Lung (tissue), 12 donors: ENCODE data around the gene STOML3. TPM values are rescaled to one million over a fixed set of nuclear protein-coding genes. Genes with fewer than 3 reads are reported as not detected.

Experiments used
- ATAC-seq: fragments of 200-7000 bp; cut with Tn5 transposase; one replicate; pipeline ENCODE4 v1.9.1; 2020; ENCODE audit warnings: moderate number of reproducible peaks; ENCODE audit not compliant: insufficient read depth, low FRiP score
- DNase-seq, 3 donors: peaks; one replicate each; pipeline ENCODE4 v3.0.0-alpha.2; 2013 to 2017
- H3K27ac ChIP-seq, 2 donors: one replicate each; pipeline ENCODE4 v1.5.1; 2013; ENCODE audit warnings: mild to moderate bottlenecking in 2 of 2, moderate library complexity in 2 of 2, control low read depth in 1 of 2, inconsistent platforms in 1 of 2, low read depth in 1 of 2, low read length in 1 of 2
- H3K27me3 ChIP-seq, 3 donors: one replicate each; pipeline ENCODE4 v1.5.1; 2013; ENCODE audit warnings: low read length in 2 of 3; ENCODE audit not compliant: control insufficient read depth in 3 of 3, insufficient read depth in 3 of 3
- H3K36me3 ChIP-seq, 4 donors: one replicate each; pipeline ENCODE4 v1.5.1; 2013; ENCODE audit warnings: low read length in 4 of 4, mild to moderate bottlenecking in 1 of 4, moderate library complexity in 1 of 4; ENCODE audit not compliant: control insufficient read depth in 4 of 4, insufficient read depth in 4 of 4
- H3K4me1 ChIP-seq, 5 donors: one replicate each; pipeline ENCODE4 v1.5.1; 2013; ENCODE audit warnings: low read length in 5 of 5, mild to moderate bottlenecking in 2 of 5, moderate library complexity in 1 of 5; ENCODE audit not compliant: control insufficient read depth in 5 of 5, insufficient read depth in 5 of 5
- H3K4me3 ChIP-seq: one replicate; pipeline ENCODE4 v1.5.1; 2013; ENCODE audit warnings: mild to moderate bottlenecking, control low read depth, moderate library complexity
- H3K9ac ChIP-seq, 2 donors: one replicate each; pipeline ENCODE4 v1.5.1; 2013; ENCODE audit warnings: low read length in 2 of 2, control low read depth in 1 of 2; ENCODE audit not compliant: insufficient read depth in 1 of 2
- H3K9me3 ChIP-seq, 4 donors: one replicate each; pipeline ENCODE4 v1.5.1; 2013; ENCODE audit warnings: low read length in 3 of 4, mild to moderate bottlenecking in 1 of 4, moderate library complexity in 1 of 4; ENCODE audit not compliant: control insufficient read depth in 4 of 4, insufficient read depth in 3 of 4
- WGBS, 2 donors: extraction: QIAGEN DNeasy Blood & Tissue Kit; methylation state at CpG; one replicate each; pipeline ENCODE4 v1.1.7; 2013; 5-methylcytosine and 5-hydroxymethylcytosine counted together
- polyA plus RNA-seq, 2 donors: library from polyadenylated mRNA; stranded (reverse); fragments of 200-250 nt; gene quantifications; one replicate each; pipeline ENCODE4 v1.2.1, GENCODE V29; 2013
- total RNA-seq, 2 donors: library from RNA; depleted of rRNA in 1 of 2; stranded (reverse); fragments of >200 nt in 1 of 2; gene quantifications; one replicate each; pipeline ENCODE4 v1.2.1, GENCODE V29; 2014 to 2021
- TF ChIP-seq, protein P1 (sequence below): IDR thresholded peaks from 2 replicates; pipeline ENCODE4 v1.5.1; 2012; ENCODE audit warnings: mild to moderate bottlenecking; ENCODE audit errors: control extremely low read depth, extremely low read depth
- donor health status: control.
- donor health status: control.
- donor health status: Bipolar disorder and iron deficiency.
- donor health status: healthy.
- donor health status: DM: yes; HTN: yes; CAD: no.

The STOML3 gene
- total and polyA plus RNA-seq, 4 donors: 2.0 to 9.8 (median 4.5) TPM

DNA sequence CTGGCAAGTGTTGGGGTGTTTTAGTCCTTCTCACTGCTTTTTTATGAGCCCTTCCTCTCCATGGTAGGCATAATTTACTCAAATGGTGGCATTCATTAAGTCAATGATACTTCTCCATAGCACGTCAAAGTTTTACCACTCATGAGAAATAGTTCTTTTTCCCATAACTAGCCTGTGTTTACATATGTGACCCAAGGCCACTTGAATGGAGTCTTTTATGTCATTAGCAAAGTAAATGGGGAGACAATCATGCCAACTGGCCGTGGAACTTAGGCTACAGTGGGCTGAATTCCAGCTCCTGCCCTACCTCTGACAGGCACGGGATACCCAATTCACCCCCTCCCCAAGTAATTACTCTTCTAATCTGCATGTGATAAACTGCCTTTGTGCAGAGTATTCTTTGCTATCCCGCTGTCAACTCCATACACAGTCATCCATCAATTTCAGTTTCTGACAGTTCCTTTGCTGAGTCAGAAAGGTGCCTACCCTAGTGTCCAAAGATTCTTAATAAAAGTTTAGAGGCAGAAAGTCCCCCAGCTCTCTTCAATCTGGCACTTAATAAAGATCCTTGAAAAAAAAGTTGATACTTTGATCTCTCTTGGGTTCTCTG, 30.3 kb upstream of the STOML3 start:
- no peaks in the 10 kb centered on the region for H3K27me3 ChIP-seq
- no peak overlapping the region for H3K4me3 ChIP-seq
- ATAC-seq (no peak), DNase-seq (peak in 2 of 3 donors; percentile 6 to 15)
- peaks cover 0 to 7% (median 0%) of the 10 kb centered on the region in 5 donors for H3K4me1 ChIP-seq
- peaks cover 15 to 41% (median 33%) of the 10 kb centered on the region in 4 donors for H3K36me3 ChIP-seq
- H3K27ac ChIP-seq: no peak overlapping the region
- TF ChIP-seq, protein P1, sequence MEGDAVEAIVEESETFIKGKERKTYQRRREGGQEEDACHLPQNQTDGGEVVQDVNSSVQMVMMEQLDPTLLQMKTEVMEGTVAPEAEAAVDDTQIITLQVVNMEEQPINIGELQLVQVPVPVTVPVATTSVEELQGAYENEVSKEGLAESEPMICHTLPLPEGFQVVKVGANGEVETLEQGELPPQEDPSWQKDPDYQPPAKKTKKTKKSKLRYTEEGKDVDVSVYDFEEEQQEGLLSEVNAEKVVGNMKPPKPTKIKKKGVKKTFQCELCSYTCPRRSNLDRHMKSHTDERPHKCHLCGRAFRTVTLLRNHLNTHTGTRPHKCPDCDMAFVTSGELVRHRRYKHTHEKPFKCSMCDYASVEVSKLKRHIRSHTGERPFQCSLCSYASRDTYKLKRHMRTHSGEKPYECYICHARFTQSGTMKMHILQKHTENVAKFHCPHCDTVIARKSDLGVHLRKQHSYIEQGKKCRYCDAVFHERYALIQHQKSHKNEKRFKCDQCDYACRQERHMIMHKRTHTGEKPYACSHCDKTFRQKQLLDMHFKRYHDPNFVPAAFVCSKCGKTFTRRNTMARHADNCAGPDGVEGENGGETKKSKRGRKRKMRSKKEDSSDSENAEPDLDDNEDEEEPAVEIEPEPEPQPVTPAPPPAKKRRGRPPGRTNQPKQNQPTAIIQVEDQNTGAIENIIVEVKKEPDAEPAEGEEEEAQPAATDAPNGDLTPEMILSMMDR: no peak
- WGBS, 2 donors: 74 to 92% methylated on average over 4 of the region's 4 CpGs
- no peaks in the 10 kb centered on the region for H3K9me3 ChIP-seq
- no peak overlapping the region for H3K9ac ChIP-seq

DNA sequence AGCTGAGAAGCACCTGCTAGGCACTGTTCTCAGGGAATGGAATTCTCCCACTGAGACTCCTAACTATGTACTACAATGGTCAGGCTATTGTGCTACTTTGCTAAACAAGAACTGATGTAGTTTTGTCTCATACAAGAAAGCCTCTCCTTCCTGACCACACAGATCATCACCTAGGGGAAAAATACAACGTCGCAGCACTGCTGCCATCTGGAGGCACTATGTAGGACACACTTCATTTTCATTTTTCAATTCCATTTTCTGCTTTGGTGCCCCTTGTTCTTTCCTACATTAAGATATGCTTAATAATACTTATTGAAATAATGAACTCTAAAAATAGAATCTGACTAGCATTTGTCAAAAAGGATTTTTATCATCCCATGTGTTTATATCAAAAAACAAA, 26.2 kb upstream of the STOML3 start:
- TF ChIP-seq, protein P1: no peak
- H3K4me1 ChIP-seq: no peaks in the 10 kb centered on the region
- H3K9me3 ChIP-seq: no peaks in the 10 kb centered on the region
- ATAC-seq (no peak), DNase-seq (peak in 1 of 3 donors; percentile 23)
- H3K27ac ChIP-seq: no peak overlapping the region
- H3K4me3 ChIP-seq: no peak overlapping the region
- 14 to 22% methylated on average over 2 of the region's 2 CpGs for WGBS, 2 donors
- no peak overlapping the region for H3K9ac ChIP-seq
- no peaks in the 10 kb centered on the region for H3K27me3 ChIP-seq
- H3K36me3 ChIP-seq: peaks cover 27 to 39% (median 35%) of the 10 kb centered on the region in 4 donors

DNA sequence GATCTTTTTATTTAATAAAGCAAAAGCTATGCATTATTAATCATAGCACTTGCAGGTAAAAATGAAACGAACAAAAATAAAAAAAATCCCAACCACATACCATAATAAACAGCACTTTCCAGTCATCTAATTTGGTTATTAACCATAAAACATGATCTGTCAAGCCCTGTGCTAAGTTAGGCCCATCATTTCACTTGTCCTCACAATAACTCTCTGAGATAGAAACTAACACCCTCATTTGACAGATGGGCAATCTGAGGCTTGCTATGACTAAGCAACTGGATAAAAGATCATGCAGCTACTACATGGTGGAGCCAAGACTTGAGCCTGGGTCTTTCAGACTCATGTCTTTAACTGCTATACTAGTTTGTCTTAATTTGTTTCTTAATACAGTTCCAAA, 25.5 kb upstream of the STOML3 start:
- Histone ChIP-seq H3K4me1 (no peaks in the 10 kb centered on the region), H3K9ac (no peak overlapping the region), H3K27me3 (no peaks in the 10 kb centered on the region), H3K9me3 (no peaks in the 10 kb centered on the region), H3K27ac (no peak overlapping the region), H3K4me3 (no peak overlapping the region), H3K36me3 (peaks cover 29 to 40% (median 37%) of the 10 kb centered on the region in 4 donors)
- DNase-seq (no peak), ATAC-seq (no peak)
- WGBS, 2 donors: 84 to 89% methylated on average over 1 of the region's 1 CpG
- TF ChIP-seq, protein P1: no peak

DNA sequence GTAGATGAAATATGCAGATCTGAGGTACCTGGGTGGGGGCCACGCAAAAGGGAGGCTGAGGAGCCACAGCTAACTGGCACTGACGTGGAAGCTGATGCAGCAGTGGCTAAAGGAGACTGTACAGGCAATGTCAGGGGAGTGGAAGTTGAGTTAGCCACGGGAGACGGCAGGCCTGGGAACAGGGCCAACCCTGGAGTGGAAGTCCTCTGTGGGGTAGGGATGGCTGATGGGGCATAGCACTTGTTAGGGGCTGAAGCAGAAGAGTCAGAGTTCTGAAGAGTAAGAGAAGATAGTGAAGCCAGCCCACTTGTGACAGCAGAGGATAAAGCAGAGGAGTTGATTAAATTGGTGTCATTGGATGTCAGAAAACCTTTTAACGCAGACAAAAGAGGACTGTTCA, 22.8 kb upstream of the STOML3 start:
- Histone ChIP-seq H3K27ac (no peak overlapping the region), H3K4me1 (no peaks in the 10 kb centered on the region), H3K36me3 (peaks cover 30 to 46% (median 40%) of the 10 kb centered on the region in 4 donors), H3K4me3 (no peak overlapping the region), H3K27me3 (no peaks in the 10 kb centered on the region), H3K9me3 (no peaks in the 10 kb centered on the region), H3K9ac (no peak overlapping the region)
- DNase-seq (no peak), ATAC-seq (no peak)
- WGBS, 2 donors: 81% methylated on average over 5 of the region's 5 CpGs
- TF ChIP-seq, protein P1: no peak
